OCI-LY7 (cell line): Measurements from ENCODE around the gene KCTD2. TPM values are rescaled to one million over a fixed set of nuclear protein-coding genes. Genes with fewer than 3 reads are reported as not detected.

ENCODE experiments used
- BruUV-seq: library from RNA; stranded (reverse); fragments of 400-500 nt; replicated peaks from 2 replicates; lab custom pipeline; 2021; lab: Mats Ljungman, UMichigan
- CTCF ChIA-PET: fragments of 300-600 bp; sonication (Branson Sonifier 250); formaldehyde crosslinking; loops from one replicate; lab custom pipeline; 2022; ENCODE audit warnings: antibody characterized with exemption; ENCODE audit not compliant: unreplicated experiment; lab: Charles Lee
- POLR2A ChIA-PET: fragments of 300-600 bp; sonication (Branson Sonifier 250); formaldehyde crosslinking; loops from one replicate; lab custom pipeline; 2022; ENCODE audit warnings: antibody characterized with exemption; lab: Charles Lee
- DNase-seq: peaks from one replicate; pipeline ENCODE4 v3.0.0-alpha.2; 2015; ENCODE audit warnings: low spot score
- H2AFZ ChIP-seq: fragments of 200-600 bp; sonication (generic), shearing (Covaris generic); 2 replicates; pipeline ENCODE4 v1.6.1; 2014; ENCODE audit warnings: mild to moderate bottlenecking, antibody characterized with exemption, low read length, moderate library complexity
- H3K27ac ChIP-seq: fragments of 200-600 bp; sonication (generic); 2 replicates; pipeline ENCODE4 v1.5.1; 2014; ENCODE audit warnings: mixed run types, low read depth, mild to moderate bottlenecking, moderate library complexity, low read length, inconsistent platforms; ENCODE audit not compliant: poor library complexity, severe bottlenecking
- H3K36me3 ChIP-seq: fragments of 200-600 bp; sonication (generic); 2 replicates; pipeline ENCODE4 v1.6.1; 2014; ENCODE audit warnings: mild to moderate bottlenecking, antibody characterized with exemption, low read length, moderate library complexity, mixed read lengths; ENCODE audit not compliant: insufficient read depth
- H3K4me1 ChIP-seq: fragments of 200-600 bp; sonication (generic); 2 replicates; pipeline ENCODE4 v1.5.1; 2014; ENCODE audit warnings: mild to moderate bottlenecking, low read length; ENCODE audit not compliant: insufficient read depth, poor library complexity, severe bottlenecking
- H3K4me2 ChIP-seq: fragments of 200-600 bp; sonication (generic); 2 replicates; pipeline ENCODE4 v1.6.1; 2014; ENCODE audit warnings: mild to moderate bottlenecking, low read length
- H3K4me3 ChIP-seq: fragments of 200-600 bp; sonication (generic); 2 replicates; pipeline ENCODE4 v1.5.1; 2014; ENCODE audit warnings: mild to moderate bottlenecking, low read depth, low read length; ENCODE audit not compliant: poor library complexity, severe bottlenecking
- H3K79me2 ChIP-seq: fragments of 200-600 bp; sonication (generic); 2 replicates; pipeline ENCODE4 v1.6.1; 2016; ENCODE audit warnings: low read depth, mild to moderate bottlenecking, low read length, moderate library complexity, mixed read lengths; ENCODE audit not compliant: insufficient read depth
- H3K9me2 ChIP-seq: fragments of 200-600 bp; sonication (generic); 2 replicates; pipeline ENCODE4 v1.6.1; 2016; ENCODE audit warnings: mild to moderate bottlenecking, low read length, mixed read lengths; ENCODE audit not compliant: insufficient read depth
- H3K9me3 ChIP-seq: fragments of 200-600 bp; sonication (generic); 2 replicates; pipeline ENCODE4 v1.6.1; 2014; ENCODE audit warnings: mild to moderate bottlenecking, mixed run types, low read length, mixed read lengths
- H4K20me1 ChIP-seq: fragments of 200-600 bp; sonication (generic); 2 replicates; pipeline ENCODE4 v1.6.1; 2014; ENCODE audit warnings: mild to moderate bottlenecking, antibody characterized with exemption, low read length, moderate library complexity, mixed read lengths; ENCODE audit not compliant: insufficient read depth
- CTCF ChIP-seq: fragments of 200-600 bp; sonication (generic); conservative IDR thresholded peaks from 2 replicates; pipeline ENCODE4 v1.5.1; 2014; ENCODE audit warnings: mild to moderate bottlenecking, antibody characterized with exemption, low read length, moderate library complexity, mixed read lengths
- EZH2phosphoT487 ChIP-seq: fragments of 200-600 bp; sonication (generic); IDR thresholded peaks from 2 replicates; pipeline ENCODE4 v1.6.1; 2018; ENCODE audit warnings: low read depth, borderline replicate concordance, mild to moderate bottlenecking, mixed run types, antibody characterized with exemption, low read length, moderate library complexity, mixed read lengths
- intact Hi-C: fragments of 100-400 bp; cut with micrococcal nuclease; formaldehyde crosslinking; loops from one replicate; pipeline ENCODE4 v1.10.0; 2022; ENCODE audit not compliant: unreplicated experiment
- total RNA-seq, 2 experiments: library from RNA; depleted of rRNA in 1 of 2; stranded (reverse); fragments of >200 nt in 1 of 2; shearing (Covaris generic) in 1 of 2; gene quantifications; 2 replicates each; pipeline ENCODE4 v1.2.3, GENCODE V29; 2014 to 2022

Gene KCTD2
- total RNA-seq, 2 experiments from 2014 or later: 21.0 to 29.8 TPM

DNA sequence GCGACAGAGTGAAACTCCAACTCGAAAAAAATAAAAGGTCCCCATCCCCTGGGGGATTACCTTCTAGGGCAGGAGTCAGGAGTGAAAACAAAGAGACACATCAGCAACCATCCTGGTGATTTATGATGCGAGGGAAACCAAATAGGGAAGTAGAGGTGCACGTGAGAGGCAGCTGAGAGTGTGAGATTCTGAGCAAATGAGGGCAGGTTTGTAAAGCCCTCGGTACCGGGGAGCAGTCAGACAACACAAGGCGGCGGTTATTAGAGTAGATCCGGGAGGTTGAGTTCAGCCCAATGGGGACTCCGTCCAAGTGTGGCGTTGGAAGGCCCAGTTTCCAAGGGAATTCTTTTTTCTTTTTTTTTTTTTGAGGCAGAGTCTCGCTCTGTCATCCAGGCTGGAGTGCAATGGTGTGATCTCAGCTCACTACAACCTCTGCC is 55.4 kb downstream of the KCTD2 start:
- ChIA-PET CTCF (interaction anchor here (0.5 kb wide), 1 partner anchor 117 kb away, joined by 3 read pairs; no protein-coding TSS in a partner anchor), POLR2A (no interaction called here)
- no peaks in the 10 kb centered on the region for H3K9me2 ChIP-seq
- H3K4me3 ChIP-seq: no peak overlapping the region
- TF ChIP-seq EZH2phosphoT487 (no peak), CTCF (no peak)
- no TSS peak for BruUV-seq
- no peaks in the 10 kb centered on the region for H3K79me2 ChIP-seq
- no peaks in the 10 kb centered on the region for H4K20me1 ChIP-seq
- peak; percentile 78 for DNase-seq
- no peaks in the 10 kb centered on the region for H3K9me3 ChIP-seq
- H3K27ac ChIP-seq: no peak overlapping the region
- peaks cover 17% of the 10 kb centered on the region for H3K4me1 ChIP-seq
- H2AFZ ChIP-seq: peak overlapping the region; percentile 52; the same call in 1 of the 2 replicates
- intact Hi-C loops: no loop called here
- H3K36me3 ChIP-seq: no peaks in the 10 kb centered on the region
- peak overlapping the region; percentile 51 for H3K4me2 ChIP-seq

DNA sequence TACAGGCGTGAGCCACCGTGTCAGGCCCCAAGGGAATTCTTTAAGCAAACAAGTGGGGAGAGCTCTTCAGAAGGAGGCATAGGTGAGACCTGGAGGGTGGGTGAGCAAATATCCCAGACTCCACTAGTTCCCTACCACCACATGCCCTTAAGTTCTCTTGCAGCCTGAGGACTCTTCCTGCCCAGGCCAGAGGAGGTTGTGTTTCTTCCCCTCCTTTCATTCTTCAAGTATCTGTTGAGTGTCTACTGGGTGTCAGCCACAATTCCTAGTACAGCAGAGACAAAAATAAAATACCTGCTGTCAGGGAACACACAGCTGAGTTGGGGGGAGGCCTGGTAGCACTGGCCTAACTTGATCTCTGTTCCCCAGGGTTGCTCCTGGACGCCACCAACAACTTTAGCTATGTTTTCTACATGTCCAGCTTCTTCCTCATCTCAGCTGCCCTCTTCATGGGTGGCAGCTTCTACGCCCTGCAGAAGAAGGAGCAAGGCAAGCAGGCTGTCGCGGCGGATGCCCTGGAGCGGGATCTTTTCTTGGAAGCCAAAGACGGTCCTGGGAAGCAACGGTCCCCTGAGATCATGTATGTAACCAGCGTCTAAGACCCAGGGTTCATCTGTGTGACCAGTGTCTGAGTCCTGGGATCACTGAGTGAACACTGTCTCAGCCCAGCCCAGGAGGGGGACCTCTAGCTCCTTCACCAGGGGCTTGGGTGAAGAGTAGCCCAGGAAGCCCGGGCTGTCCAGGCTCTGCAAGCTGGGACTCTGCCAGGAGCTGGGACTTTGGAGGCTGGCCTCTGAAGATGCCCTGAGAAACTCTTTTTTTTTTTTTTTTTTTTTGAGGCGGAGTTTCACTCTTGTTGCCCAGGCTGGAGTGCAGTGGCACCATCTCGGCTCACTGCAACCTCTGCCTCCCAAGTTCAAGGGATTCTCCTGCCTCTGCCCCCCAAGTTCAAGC is 56.9 kb downstream of the KCTD2 start:
- Histone ChIP-seq H3K36me3 (no peaks in the 10 kb centered on the region), H3K4me3 (no peak overlapping the region), H4K20me1 (no peaks in the 10 kb centered on the region), H3K9me2 (no peaks in the 10 kb centered on the region), H3K27ac (no peak overlapping the region), H3K79me2 (no peaks in the 10 kb centered on the region), H2AFZ (no peak overlapping the region), H3K9me3 (no peaks in the 10 kb centered on the region), H3K4me1 (peaks cover 16% of the 10 kb centered on the region), H3K4me2 (no peak overlapping the region)
- no peak for DNase-seq
- POLR2A ChIA-PET: interaction anchor here (0.6 to 1.0 kb wide), 5 partner anchors 10 to 170 kb away, joined by 3 to 4 read pairs (median 3); no protein-coding TSS in a partner anchor
- intact Hi-C loops: no loop called here
- CTCF ChIA-PET: interaction anchor here (0.7 to 1.0 kb wide), 2 partner anchors 10 kb away, joined by 3 to 4 read pairs; no protein-coding TSS in a partner anchor
- TF ChIP-seq CTCF (no peak), EZH2phosphoT487 (no peak)
- BruUV-seq: no TSS peak
